ENCODE results near the gene XPR1. TPM values are rescaled to one million over a fixed set of nuclear protein-coding genes. Genes with fewer than 3 reads are reported as not detected.

The XPR1 gene
- total RNA-seq, 6 experiments from 2014 or later = 25.0 to 44.7 (median 34.0) TPM

DNA sequence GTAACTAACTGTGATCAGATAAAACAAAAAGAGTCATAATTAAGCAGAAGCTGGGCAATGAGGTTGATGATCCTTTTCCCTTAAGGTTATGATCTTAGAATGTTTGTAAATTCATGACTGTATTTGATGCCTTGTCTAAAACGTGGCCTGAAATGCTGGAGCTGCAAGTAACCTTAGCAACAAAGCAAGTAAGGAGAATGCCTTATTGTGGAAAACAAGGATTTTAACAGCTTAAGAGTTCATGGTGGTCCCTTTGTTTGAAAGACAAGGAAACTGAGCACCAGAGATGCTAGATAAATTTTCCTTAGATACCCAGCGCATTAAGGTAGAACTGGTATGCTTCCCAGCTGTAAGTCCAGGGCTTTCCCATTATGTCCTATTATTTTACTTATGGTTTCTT lies 25.7 kb upstream of the XPR1 start:
- Mint-ChIP-seq H3K9me3 (no peaks in the 10 kb centered on the region), H3K36me3 (ENCODE audit: low read depth) (no peaks in the 10 kb centered on the region), H3K4me3 (no peak overlapping the region), H3K27me3 (ENCODE audit: insufficient read depth) (peaks cover 1% of the 10 kb centered on the region), H3K4me1 (ENCODE audit: low read depth) (peaks cover 17% of the 10 kb centered on the region), H3K27ac (no peak overlapping the region)
- TF ChIP-seq, protein P1, sequence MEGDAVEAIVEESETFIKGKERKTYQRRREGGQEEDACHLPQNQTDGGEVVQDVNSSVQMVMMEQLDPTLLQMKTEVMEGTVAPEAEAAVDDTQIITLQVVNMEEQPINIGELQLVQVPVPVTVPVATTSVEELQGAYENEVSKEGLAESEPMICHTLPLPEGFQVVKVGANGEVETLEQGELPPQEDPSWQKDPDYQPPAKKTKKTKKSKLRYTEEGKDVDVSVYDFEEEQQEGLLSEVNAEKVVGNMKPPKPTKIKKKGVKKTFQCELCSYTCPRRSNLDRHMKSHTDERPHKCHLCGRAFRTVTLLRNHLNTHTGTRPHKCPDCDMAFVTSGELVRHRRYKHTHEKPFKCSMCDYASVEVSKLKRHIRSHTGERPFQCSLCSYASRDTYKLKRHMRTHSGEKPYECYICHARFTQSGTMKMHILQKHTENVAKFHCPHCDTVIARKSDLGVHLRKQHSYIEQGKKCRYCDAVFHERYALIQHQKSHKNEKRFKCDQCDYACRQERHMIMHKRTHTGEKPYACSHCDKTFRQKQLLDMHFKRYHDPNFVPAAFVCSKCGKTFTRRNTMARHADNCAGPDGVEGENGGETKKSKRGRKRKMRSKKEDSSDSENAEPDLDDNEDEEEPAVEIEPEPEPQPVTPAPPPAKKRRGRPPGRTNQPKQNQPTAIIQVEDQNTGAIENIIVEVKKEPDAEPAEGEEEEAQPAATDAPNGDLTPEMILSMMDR (IDR thresholded peaks at IDR 0.05) = no peak
- DNase-seq = no peak

DNA sequence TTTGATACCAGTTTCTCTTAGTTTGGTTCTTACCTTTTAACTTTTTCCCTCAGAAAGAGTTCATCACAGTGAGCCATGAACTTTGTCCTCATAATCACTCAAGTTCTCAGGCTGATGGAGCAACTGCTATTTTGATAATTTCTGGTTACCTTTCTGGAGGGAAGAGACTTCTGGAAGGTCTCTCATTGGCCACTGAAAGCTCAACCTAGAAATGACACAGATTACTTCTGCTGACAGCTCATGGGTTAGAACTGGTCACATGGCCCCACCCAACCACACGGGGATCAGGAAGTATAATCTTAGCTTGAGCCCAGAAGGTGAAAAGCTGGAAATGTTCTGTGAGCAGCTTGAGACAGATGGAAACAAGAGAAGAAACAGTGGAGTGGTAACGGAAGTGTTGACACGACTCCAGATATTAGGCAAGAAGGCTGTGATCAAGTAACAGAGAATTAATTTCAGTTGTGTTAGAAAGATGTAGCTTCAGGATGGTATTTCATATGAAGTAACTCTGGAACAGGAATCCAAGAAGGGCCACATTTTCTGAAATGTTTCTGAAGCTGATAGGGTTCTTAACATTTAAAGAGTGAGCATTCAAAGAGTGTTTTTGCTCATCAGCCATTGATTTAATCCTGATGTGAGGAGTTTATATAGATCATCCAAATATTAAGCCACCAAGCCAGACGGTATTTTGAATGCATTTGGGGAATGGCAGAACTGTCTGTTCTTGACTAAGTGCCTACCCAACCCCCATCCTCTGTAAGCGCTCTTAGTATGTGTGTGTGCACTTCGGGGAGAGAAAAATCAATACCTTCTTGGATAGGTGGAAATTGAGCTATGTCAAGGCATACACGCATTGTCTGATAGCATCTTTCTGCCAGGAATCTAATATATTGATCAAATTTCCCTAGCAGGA lies 21.9 kb upstream of the XPR1 start:
- Mint-ChIP-seq H3K27me3 (ENCODE audit: insufficient read depth) (no peaks in the 10 kb centered on the region; the same call in 1 of the 2 replicates), H3K4me1 (ENCODE audit: low read depth) (peaks cover 30% of the 10 kb centered on the region), H3K27ac (peak overlapping the region; percentile 62; the same call in 1 of the 2 replicates), H3K36me3 (ENCODE audit: low read depth) (no peaks in the 10 kb centered on the region), H3K4me3 (peak overlapping the region; percentile 33), H3K9me3 (no peaks in the 10 kb centered on the region)
- DNase-seq = no peak
- TF ChIP-seq, protein P1 (IDR thresholded peaks at IDR 0.05) = no peak

DNA sequence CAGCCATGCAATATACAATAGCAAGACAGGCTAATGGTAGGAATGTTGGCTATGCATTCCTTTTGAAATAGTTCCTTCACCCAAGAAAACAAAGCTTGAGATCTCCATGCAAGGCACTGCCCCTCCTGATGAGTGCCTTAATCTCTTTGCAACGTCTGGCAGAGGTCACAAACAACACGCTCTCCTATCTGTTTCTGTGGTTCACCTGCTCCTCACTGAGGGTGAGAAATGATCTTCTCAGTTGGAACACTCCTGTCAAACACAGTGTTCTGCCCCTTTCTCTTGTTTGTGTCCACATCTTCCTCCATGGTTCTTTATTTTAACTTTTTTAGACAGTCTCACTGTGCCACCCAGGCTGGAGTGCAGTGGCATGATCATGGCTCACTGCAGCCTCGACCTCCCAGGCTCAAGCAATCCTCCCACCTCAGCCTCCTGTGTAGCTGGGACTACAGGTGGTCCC lies 21.2 kb upstream of the XPR1 start:
- no peak for DNase-seq
- no peaks in the 10 kb centered on the region; the same call in 1 of the 2 replicates for H3K27me3 Mint-ChIP-seq (ENCODE audit: insufficient read depth)
- no peak overlapping the region for H3K4me3 Mint-ChIP-seq
- peak overlapping the region; percentile 38; the same call in 1 of the 2 replicates for H3K27ac Mint-ChIP-seq
- H3K36me3 Mint-ChIP-seq (ENCODE audit: low read depth) = no peaks in the 10 kb centered on the region
- TF ChIP-seq, protein P1 (IDR thresholded peaks at IDR 0.05) = no peak
- H3K9me3 Mint-ChIP-seq = no peaks in the 10 kb centered on the region
- H3K4me1 Mint-ChIP-seq (ENCODE audit: low read depth) = peaks cover 30% of the 10 kb centered on the region

DNA sequence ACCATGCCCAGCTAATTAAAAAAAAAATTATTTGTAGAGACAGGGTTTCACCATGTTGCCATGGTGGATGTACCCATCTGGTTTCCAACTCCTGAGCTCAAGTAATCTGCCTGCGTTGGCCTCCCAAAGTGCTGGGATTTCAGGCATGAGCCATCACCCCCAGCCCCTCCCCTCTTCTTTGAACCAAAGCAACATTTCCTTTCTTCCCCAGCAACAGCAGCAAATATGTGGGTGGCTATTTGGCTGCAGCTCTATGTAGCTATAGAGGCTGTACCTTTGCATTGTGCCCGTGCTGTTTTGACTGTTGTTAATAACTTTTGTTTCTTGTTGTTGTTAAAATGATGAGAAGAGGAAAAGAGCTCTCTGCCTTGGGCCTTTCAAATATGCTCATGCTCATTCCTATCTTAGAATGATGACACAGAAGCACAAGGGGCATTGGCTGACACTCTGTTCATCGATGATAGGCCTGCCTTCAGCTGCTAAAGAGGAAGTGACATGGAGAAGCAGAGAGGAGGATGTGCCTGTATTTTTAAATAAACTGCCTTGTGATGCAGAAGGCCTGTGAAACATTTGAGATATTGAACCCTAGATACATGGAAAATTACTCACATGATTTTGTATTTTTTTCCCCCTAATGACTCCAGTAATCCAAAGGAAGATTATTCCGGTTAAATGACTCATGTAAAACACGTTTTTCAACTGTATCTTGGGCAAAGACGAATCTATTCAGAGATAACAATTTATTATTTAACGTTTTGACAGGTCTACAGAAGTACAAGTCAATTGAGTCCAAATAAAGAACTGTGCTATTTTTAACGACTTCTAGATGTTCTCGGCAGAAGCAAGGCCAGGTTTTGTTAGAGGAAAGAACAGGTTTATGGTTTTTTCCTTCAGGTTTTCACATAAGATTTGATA lies 20.5 kb upstream of the XPR1 start:
- Mint-ChIP-seq H3K4me1 (ENCODE audit: low read depth) (peaks cover 30% of the 10 kb centered on the region), H3K27me3 (ENCODE audit: insufficient read depth) (no peaks in the 10 kb centered on the region; the same call in 1 of the 2 replicates), H3K9me3 (no peaks in the 10 kb centered on the region), H3K27ac (peak overlapping the region; percentile 38), H3K4me3 (no peak overlapping the region; the same call in 1 of the 2 replicates), H3K36me3 (ENCODE audit: low read depth) (no peaks in the 10 kb centered on the region)
- TF ChIP-seq, protein P1 (IDR thresholded peaks at IDR 0.05) = no peak
- DNase-seq = no peak

DNA sequence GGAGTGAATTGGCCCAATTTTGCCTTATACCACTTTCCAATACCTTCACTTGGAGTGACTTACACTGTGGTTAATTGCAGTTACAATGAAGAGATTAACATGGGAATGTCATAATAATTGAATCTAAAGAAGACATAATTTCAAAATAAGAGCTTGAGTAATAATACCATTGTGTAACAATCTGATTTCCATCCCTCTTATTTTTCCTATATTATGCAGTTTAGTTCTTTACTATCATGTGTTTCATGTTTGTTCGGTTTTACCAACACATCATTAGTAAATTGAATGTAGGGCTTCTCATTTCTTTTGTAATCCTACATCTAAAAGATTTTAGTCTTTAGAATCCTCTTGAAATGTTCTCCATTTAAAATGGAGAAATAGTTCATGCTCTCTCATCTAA lies 19.2 kb upstream of the XPR1 start:
- no peak overlapping the region for H3K27ac Mint-ChIP-seq
- no peaks in the 10 kb centered on the region for H3K36me3 Mint-ChIP-seq (ENCODE audit: low read depth)
- no peak overlapping the region for H3K4me3 Mint-ChIP-seq
- no peak for DNase-seq
- H3K4me1 Mint-ChIP-seq (ENCODE audit: low read depth) = peaks cover 30% of the 10 kb centered on the region
- H3K9me3 Mint-ChIP-seq = no peaks in the 10 kb centered on the region
- H3K27me3 Mint-ChIP-seq (ENCODE audit: insufficient read depth) = no peaks in the 10 kb centered on the region
- TF ChIP-seq, protein P1 (IDR thresholded peaks at IDR 0.05) = no peak

Measured in HFFc6 (cell line).